A549 (cell line): ENCODE results near the gene HS3ST6. TPM values are rescaled to one million over a fixed set of nuclear protein-coding genes. Genes with fewer than 3 reads are reported as not detected.

Experiments
- ATAC-seq, 2 experiments: fragments of 200-7000 bp in 1 of 2; fragments of >200 bp in 1 of 2; cut with Nextera tagmentation in 1 of 2; cut with Tn5 transposase in 1 of 2; 3 replicates each; pipeline versions ENCODE4 v1.8.0 to v1.9.1; 2018 to 2020; ENCODE audit warnings: mild to moderate bottlenecking in 1 of 2, moderate library complexity in 1 of 2
- CTCF ChIA-PET: fragments of 300-600 bp; sonication (Branson Sonifier 250); formaldehyde crosslinking; extraction: SDS; loops from one replicate; lab custom pipeline; 2021; ENCODE audit warnings: antibody characterized with exemption, inconsistent platforms; lab: Yijun Ruan, JAX
- POLR2A ChIA-PET: fragments of 350-600 bp; formaldehyde crosslinking; extraction: SDS; loops from one replicate; lab custom pipeline; 2021; ENCODE audit warnings: antibody characterized with exemption, inconsistent platforms; lab: Yijun Ruan, JAX
- DNase-seq, 2 experiments: peaks; one replicate each; pipeline versions ENCODE4 v3.0.0 to v3.0.0-alpha.2; 2011 to 2016; ENCODE audit warnings: low read depth in 1 of 2, low spot score in 1 of 2
- FAIRE-seq: peaks from 2 replicates; lab custom pipeline; 2011; peaks lifted over from hg19 to GRCh38; lab: Jason Lieb, UNC
- H3K27ac ChIP-seq, 2 experiments: fragments of >200 bp; sonication (Bioruptor Twin); formaldehyde crosslinking; 3 replicates each; pipeline ENCODE4 v1.5.1; 2016 to 2017
- H3K4me1 ChIP-seq: fragments of >200 bp; sonication (Bioruptor Twin); formaldehyde crosslinking; 3 replicates; pipeline ENCODE4 v1.6.1; 2016
- H3K4me2 ChIP-seq: fragments of >200 bp; sonication (Bioruptor Twin); formaldehyde crosslinking; 3 replicates; pipeline ENCODE4 v1.6.1; 2016
- H3K4me3 ChIP-seq: fragments of >200 bp; sonication (Bioruptor Twin); formaldehyde crosslinking; 3 replicates; pipeline ENCODE4 v1.5.1; 2016
- H3K9me3 ChIP-seq: fragments of >200 bp; sonication (Bioruptor Twin); formaldehyde crosslinking; 3 replicates; pipeline ENCODE4 v1.6.1; 2016
- ATOH8 ChIP-seq: fragments of 250-450 bp; sonication (Bioruptor Pico); IDR thresholded peaks from 2 replicates; pipeline ENCODE4 v1.5.0; 2020; ENCODE audit warnings: low read depth, mild to moderate bottlenecking, moderate library complexity
- BCL3 ChIP-seq: fragments of >200 bp; sonication (Bioruptor Twin); formaldehyde crosslinking; IDR thresholded peaks from 3 replicates; pipeline ENCODE4 v1.6.1; 2016
- CTCF ChIP-seq: fragments of >200 bp; sonication (Bioruptor Twin); formaldehyde crosslinking; IDR thresholded peaks from 3 replicates; pipeline ENCODE4 v1.5.1; 2016
- EP300 ChIP-seq, 2 experiments: fragments of >200 bp; sonication (Bioruptor Twin); formaldehyde crosslinking; IDR thresholded peaks; 2 replicates in 1 of 2; 3 replicates in 1 of 2; pipeline ENCODE4 v1.6.1; 2016 to 2017
- FOSL2 ChIP-seq, 2 experiments: fragments of 450-650 bp in 1 of 2; fragments of >200 bp in 1 of 2; sonication (Bioruptor Twin) in 1 of 2; formaldehyde crosslinking; IDR thresholded peaks; 2 replicates each; pipeline versions ENCODE4 v1.5.0 to v1.6.1; 2016 to 2020; ENCODE audit warnings: mild to moderate bottlenecking in 1 of 2, moderate library complexity in 1 of 2
- HOXB5 ChIP-seq: fragments of 250-450 bp; sonication (Bioruptor Pico); IDR thresholded peaks from 2 replicates; pipeline ENCODE4 v1.5.0; 2020; ENCODE audit warnings: mild to moderate bottlenecking, moderate library complexity
- JUN ChIP-seq, 2 experiments: fragments of >200 bp; sonication (Bioruptor Twin); formaldehyde crosslinking; IDR thresholded peaks; 2 replicates in 1 of 2; 3 replicates in 1 of 2; pipeline ENCODE4 v1.6.1; 2016 to 2017
- JUNB ChIP-seq: fragments of >200 bp; sonication (Bioruptor Twin); formaldehyde crosslinking; IDR thresholded peaks from 2 replicates; pipeline ENCODE4 v1.6.1; 2016
- MAX ChIP-seq: IDR thresholded peaks from 2 replicates; pipeline ENCODE4 v1.6.1; 2012
- NPAS2 ChIP-seq: fragments of 250-450 bp; sonication (Bioruptor Pico); IDR thresholded peaks from 2 replicates; pipeline ENCODE4 v1.8.0; 2022; ENCODE audit warnings: mild to moderate bottlenecking, moderate library complexity, borderline replicate concordance
- PHF8 ChIP-seq: fragments of 200-600 bp; sonication (generic); IDR thresholded peaks from 2 replicates; pipeline ENCODE4 v1.6.1; 2016; ENCODE audit warnings: low read depth, mild to moderate bottlenecking, antibody characterized with exemption, moderate library complexity, borderline replicate concordance
- POLR2A ChIP-seq: IDR thresholded peaks from 2 replicates; pipeline ENCODE4 v1.6.1; 2012; ENCODE audit warnings: mild to moderate bottlenecking, low read length
- RAD21 ChIP-seq, 2 experiments: fragments of >200 bp in 1 of 2; sonication (Bioruptor Twin) in 1 of 2; formaldehyde crosslinking in 1 of 2; IDR thresholded peaks in 1 of 2; conservative IDR thresholded peaks in 1 of 2; 2 replicates in 1 of 2; 3 replicates in 1 of 2; pipeline ENCODE4 v1.6.1; 2012 to 2018; ENCODE audit warnings: inconsistent platforms in 1 of 2
- REST ChIP-seq: fragments of 200-600 bp; sonication (generic); IDR thresholded peaks from 2 replicates; pipeline ENCODE4 v1.6.1; 2016; ENCODE audit warnings: antibody characterized with exemption, mild to moderate bottlenecking, moderate library complexity
- SMC3 ChIP-seq: fragments of >200 bp; sonication (Bioruptor Twin); formaldehyde crosslinking; IDR thresholded peaks from 3 replicates; pipeline ENCODE4 v1.6.1; 2018; ENCODE audit warnings: inconsistent platforms
- WGBS: methylation state at CpG from one replicate; pipeline ENCODE4 v1.1.6; 2017; ENCODE audit errors: missing lambda C conversion rate; 5-methylcytosine and 5-hydroxymethylcytosine counted together
- polyA plus RNA-seq, 4 experiments: library from polyadenylated mRNA; depleted of rRNA in 3 of 4; stranded (reverse); fragments of >200 nt; fragmentation: RNase III in 1 of 4; extraction: RNeasy Plus Mini Kit Qiagen cat#74134 plus additional on column Dnase treatment in 1 of 4; gene quantifications; 2 replicates in 3 of 4; 3 replicates in 1 of 4; pipeline ENCODE4 v1.2.3, GENCODE V29; 2011 to 2017

Gene HS3ST6
- polyA plus RNA-seq, 2 of the 4 experiments (the other 2 are of a cell fraction): 1.5 to 2.0 TPM

GRCh38 chr16:1959269-1960039, 41.2 kb upstream of the HS3ST6 start, which contains the start of gene NDUFB10:
NDUFB10 (plus strand) TSS chr16:1959538; CDS start chr16:1959625, 87 bp downstream.
- peak within 1 kb of the TSS; percentile 94 for H3K4me2 ChIP-seq
- no peak for FAIRE-seq
- H3K9me3 ChIP-seq: no peaks in the 10 kb centered on the region
- peak within 1 kb of the TSS; percentile 88 for H3K4me3 ChIP-seq
- ATAC-seq: peak; percentile 68 to 83
- CTCF ChIA-PET: interaction anchor here (0.6 to 3.0 kb wide), 9 partner anchors 9 to 181 kb away, joined by 3 to 9 read pairs (median 5); partner anchors contain the start of gene TBL3
- under 1% methylated on average over 22 of the region's 79 CpGs for WGBS
- POLR2A ChIA-PET: interaction anchor here (0.6 to 1.4 kb wide), 2 partner anchors 84 to 177 kb away, joined by 3 to 5 read pairs; partner anchors contain the start of genes NUBP2 and SPSB3
- H3K27ac ChIP-seq: peak within 1 kb of the TSS; percentile 92 to 97
- peak; percentile 76 to 94 for DNase-seq
- H3K4me1 ChIP-seq: peaks cover 30% of the 10 kb centered on the region
- TF ChIP-seq JUN (IDR thresholded peaks at IDR 0.05) (peak; percentile 76 to 87; a peak in 4 of 5 replicates), ATOH8 (no peak), PHF8 (peak; percentile 86; the same call in 1 of the 2 replicates), RAD21 (conservative IDR thresholded peaks at IDR 0.05 in 1 of 2, IDR thresholded peaks at IDR 0.05 in 1 of 2) (peak in 1 of 2 experiments; percentile 60; a peak in 4 of 5 replicates), JUNB (no peak), POLR2A (peak; percentile 97), SMC3 (peak; percentile 78), FOSL2 (IDR thresholded peaks at IDR 0.05) (no peak), FOSL2 (CRISPR knock-in tag; IDR thresholded peaks at IDR 0.05) (no peak), NPAS2 (CRISPR knock-in tag) (no peak), HOXB5 (no peak), CTCF (peak; percentile 86), EP300 (IDR thresholded peaks at IDR 0.05) (no peak), MAX (peak; percentile 72; the same call in 1 of the 2 replicates), REST (no peak), BCL3 (peak; percentile 93)
